ENCODE data around the gene RLN3. TPM values are rescaled to one million over a fixed set of nuclear protein-coding genes. Genes with fewer than 3 reads are reported as not detected.

RLN3 gene
- total RNA-seq, 4 donors from 2014 or later = not detected

GRCh38 chr19:14052470-14052869 lies 24.5 kb downstream of the RLN3 start:
- no peak for DNase-seq (ENCODE audit: low spot score)
- no peak for ATAC-seq (ENCODE audit: low FRiP score)
- TF ChIP-seq, protein P1, sequence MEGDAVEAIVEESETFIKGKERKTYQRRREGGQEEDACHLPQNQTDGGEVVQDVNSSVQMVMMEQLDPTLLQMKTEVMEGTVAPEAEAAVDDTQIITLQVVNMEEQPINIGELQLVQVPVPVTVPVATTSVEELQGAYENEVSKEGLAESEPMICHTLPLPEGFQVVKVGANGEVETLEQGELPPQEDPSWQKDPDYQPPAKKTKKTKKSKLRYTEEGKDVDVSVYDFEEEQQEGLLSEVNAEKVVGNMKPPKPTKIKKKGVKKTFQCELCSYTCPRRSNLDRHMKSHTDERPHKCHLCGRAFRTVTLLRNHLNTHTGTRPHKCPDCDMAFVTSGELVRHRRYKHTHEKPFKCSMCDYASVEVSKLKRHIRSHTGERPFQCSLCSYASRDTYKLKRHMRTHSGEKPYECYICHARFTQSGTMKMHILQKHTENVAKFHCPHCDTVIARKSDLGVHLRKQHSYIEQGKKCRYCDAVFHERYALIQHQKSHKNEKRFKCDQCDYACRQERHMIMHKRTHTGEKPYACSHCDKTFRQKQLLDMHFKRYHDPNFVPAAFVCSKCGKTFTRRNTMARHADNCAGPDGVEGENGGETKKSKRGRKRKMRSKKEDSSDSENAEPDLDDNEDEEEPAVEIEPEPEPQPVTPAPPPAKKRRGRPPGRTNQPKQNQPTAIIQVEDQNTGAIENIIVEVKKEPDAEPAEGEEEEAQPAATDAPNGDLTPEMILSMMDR (IDR thresholded peaks at IDR 0.05) = no peak

DNA sequence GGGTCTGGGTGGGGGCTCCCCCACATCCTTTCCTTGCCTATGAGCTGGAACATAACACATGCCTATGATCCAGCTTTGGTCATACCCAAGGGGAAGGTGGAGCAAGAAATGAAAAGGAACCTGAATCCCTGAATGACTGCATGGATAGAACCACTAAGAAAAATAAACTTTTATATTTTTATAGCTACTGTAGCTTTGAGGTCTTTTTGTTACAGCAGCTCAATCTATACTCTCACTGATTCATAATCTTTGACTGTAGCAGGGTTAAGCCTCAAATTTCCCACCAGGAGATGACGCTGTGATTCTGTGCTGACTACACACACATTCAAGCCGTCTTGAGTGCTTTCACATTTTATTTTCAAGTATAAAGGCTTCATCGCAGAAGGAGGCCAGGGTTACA lies 25.1 kb downstream of the RLN3 start:
- TF ChIP-seq, protein P1 (IDR thresholded peaks at IDR 0.05) = no peak
- DNase-seq (ENCODE audit: low spot score) (no peak), ATAC-seq (ENCODE audit: low FRiP score) (no peak)

- no peak for DNase-seq (ENCODE audit: low spot score)
- ATAC-seq (ENCODE audit: low FRiP score) = no peak
- TF ChIP-seq, protein P1 (IDR thresholded peaks at IDR 0.05) = no peak
Observed at GRCh38 chr19:14053500-14053899, 25.6 kb downstream of the RLN3 start.

DNA sequence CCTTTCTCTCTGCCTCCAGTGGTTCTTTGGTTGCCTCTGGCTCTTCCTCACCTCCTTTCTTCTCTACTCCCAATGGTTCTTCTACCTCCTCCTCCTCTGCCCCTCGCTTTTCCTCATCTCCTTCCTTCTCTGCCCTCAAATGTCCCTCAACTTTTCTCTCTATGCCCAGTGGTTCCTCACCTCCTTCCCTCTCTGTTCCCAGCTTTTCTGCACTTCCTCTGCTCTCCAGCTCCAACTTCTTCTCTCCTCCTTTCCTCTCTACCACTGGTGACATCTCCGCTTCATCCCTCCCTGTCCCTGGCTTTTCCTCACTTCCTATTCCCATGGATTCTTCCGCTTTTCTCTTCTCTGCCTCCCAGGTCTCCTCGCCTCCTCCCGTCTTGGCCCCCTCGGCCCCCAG lies 26.2 kb downstream of the RLN3 start:
- ATAC-seq (ENCODE audit: low FRiP score) (no peak), DNase-seq (ENCODE audit: low spot score) (no peak)
- TF ChIP-seq, protein P1 (IDR thresholded peaks at IDR 0.05) = no peak

- TF ChIP-seq, protein P1 (IDR thresholded peaks at IDR 0.05) = no peak
- no peak for ATAC-seq (ENCODE audit: low FRiP score)
- DNase-seq (ENCODE audit: low spot score) = no peak
Observed at GRCh38 chr19:14054721-14055120, 26.8 kb downstream of the RLN3 start.

- ATAC-seq (ENCODE audit: low FRiP score) = no peak
- TF ChIP-seq, protein P1 (IDR thresholded peaks at IDR 0.05) = no peak
- no peak for DNase-seq (ENCODE audit: low spot score)
Observed at GRCh38 chr19:14055396-14055795, 27.4 kb downstream of the RLN3 start.

- DNase-seq (ENCODE audit: low spot score) = no peak
- TF ChIP-seq, protein P1 (IDR thresholded peaks at IDR 0.05) = no peak
- no peak for ATAC-seq (ENCODE audit: low FRiP score)
Observed at GRCh38 chr19:14056069-14056666, 28.2 kb downstream of the RLN3 start.

Data from omental fat pad (tissue), 4 donors.